Breast epithelium (tissue), 3 donors: ENCODE results near the gene KCNA1.

Experiments used
- POLR2A ChIP-seq: fragments of 450-650 bp; IDR thresholded peaks from one replicate; pipeline ENCODE4 v1.6.1; 2016; ENCODE audit warnings: antibody characterized with exemption, mild to moderate bottlenecking, moderate library complexity
- POLR2AphosphoS5 ChIP-seq, 3 donors: sonication (generic); formaldehyde crosslinking; IDR thresholded peaks; one replicate each; pipeline ENCODE4 v1.6.1; 2017; ENCODE audit warnings: antibody characterized with exemption in 3 of 3
- TF ChIP-seq, protein P1 (sequence below), 3 donors: fragments of 450-650 bp; IDR thresholded peaks; one replicate each; pipeline ENCODE4 v1.5.1; 2016 to 2017; ENCODE audit warnings: antibody characterized with exemption in 3 of 3, mild to moderate bottlenecking in 3 of 3, moderate library complexity in 3 of 3

DNA sequence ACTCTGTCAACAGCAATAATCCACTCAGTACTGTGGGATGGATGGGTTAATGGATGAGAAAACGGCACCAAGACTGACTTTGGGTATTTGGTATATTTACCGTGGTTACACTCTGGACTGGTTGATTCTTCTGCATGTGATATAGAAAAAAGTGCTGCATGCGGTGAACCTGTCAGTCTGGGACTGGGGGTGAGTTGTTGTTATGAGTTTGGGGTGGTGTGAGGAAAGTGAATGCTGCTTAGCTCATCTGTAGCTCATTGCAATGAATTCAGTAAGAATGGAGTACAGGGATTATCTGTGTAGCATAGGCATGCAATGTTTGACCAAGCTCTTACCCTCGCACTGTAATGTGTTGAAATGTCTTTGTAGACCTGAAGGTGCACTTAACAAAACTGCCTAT lies 6.0 kb downstream of the KCNA1 start:
- TF ChIP-seq, protein P1, sequence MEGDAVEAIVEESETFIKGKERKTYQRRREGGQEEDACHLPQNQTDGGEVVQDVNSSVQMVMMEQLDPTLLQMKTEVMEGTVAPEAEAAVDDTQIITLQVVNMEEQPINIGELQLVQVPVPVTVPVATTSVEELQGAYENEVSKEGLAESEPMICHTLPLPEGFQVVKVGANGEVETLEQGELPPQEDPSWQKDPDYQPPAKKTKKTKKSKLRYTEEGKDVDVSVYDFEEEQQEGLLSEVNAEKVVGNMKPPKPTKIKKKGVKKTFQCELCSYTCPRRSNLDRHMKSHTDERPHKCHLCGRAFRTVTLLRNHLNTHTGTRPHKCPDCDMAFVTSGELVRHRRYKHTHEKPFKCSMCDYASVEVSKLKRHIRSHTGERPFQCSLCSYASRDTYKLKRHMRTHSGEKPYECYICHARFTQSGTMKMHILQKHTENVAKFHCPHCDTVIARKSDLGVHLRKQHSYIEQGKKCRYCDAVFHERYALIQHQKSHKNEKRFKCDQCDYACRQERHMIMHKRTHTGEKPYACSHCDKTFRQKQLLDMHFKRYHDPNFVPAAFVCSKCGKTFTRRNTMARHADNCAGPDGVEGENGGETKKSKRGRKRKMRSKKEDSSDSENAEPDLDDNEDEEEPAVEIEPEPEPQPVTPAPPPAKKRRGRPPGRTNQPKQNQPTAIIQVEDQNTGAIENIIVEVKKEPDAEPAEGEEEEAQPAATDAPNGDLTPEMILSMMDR (IDR thresholded peaks at IDR 0.05) = no peak
- TF ChIP-seq POLR2AphosphoS5 (IDR thresholded peaks at IDR 0.05) (no peak), POLR2A (no peak)
